Measurements from ENCODE around the gene CLDN2. TPM values are rescaled to one million over a fixed set of nuclear protein-coding genes. Genes with fewer than 3 reads are reported as not detected.

CLDN2 gene
- total RNA-seq, 1 donor: not detected

DNA sequence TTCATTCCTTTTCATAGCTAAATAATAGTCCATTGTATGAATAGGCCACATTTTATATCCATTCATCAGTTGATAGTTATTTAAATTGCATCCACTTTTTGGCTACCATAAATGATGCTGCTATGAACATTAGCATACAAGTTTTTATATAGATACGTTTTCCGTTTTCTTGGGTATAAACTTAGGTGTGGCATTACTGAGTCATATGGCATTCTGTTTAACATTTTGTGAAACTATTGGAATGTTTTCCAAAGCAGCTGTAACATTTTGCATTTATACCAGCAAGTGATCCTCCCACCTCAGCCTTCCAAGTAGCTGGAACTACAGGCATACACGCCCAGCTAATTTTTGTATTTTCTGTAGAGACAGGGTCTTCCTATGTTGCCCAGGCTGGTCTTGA, 26.3 kb downstream of the CLDN2 start:
- TF ChIP-seq, protein P1, sequence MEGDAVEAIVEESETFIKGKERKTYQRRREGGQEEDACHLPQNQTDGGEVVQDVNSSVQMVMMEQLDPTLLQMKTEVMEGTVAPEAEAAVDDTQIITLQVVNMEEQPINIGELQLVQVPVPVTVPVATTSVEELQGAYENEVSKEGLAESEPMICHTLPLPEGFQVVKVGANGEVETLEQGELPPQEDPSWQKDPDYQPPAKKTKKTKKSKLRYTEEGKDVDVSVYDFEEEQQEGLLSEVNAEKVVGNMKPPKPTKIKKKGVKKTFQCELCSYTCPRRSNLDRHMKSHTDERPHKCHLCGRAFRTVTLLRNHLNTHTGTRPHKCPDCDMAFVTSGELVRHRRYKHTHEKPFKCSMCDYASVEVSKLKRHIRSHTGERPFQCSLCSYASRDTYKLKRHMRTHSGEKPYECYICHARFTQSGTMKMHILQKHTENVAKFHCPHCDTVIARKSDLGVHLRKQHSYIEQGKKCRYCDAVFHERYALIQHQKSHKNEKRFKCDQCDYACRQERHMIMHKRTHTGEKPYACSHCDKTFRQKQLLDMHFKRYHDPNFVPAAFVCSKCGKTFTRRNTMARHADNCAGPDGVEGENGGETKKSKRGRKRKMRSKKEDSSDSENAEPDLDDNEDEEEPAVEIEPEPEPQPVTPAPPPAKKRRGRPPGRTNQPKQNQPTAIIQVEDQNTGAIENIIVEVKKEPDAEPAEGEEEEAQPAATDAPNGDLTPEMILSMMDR (IDR thresholded peaks at IDR 0.05; ENCODE audit: insufficient read depth, low read depth, low read length): no peak
- no peak for DNase-seq (ENCODE audit: low read depth)
- H3K4me3 ChIP-seq (ENCODE audit: low read depth, low read length): no peak overlapping the region

DNA sequence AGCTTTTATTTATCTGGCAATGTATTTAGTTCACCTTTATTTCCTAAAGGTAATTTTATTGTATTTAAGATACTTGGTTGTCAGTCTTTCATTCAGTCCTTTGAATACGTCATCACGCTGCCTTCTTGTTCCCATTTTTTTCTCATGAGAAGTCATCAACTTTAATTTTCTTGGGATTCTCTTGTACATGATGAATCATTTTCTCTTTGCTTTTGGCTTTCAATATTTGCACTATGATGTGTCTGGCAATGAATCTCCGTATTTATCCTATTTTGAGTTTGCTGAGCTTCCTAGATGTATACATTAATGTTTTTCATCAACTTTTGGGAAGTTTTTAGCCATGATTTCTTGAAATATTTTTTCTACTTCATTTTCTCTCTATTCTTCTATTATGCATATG, 28.4 kb downstream of the CLDN2 start:
- no peak overlapping the region for H3K4me3 ChIP-seq (ENCODE audit: low read depth, low read length)
- no peak for DNase-seq (ENCODE audit: low read depth)
- TF ChIP-seq, protein P1 (IDR thresholded peaks at IDR 0.05; ENCODE audit: insufficient read depth, low read depth, low read length): no peak

DNA sequence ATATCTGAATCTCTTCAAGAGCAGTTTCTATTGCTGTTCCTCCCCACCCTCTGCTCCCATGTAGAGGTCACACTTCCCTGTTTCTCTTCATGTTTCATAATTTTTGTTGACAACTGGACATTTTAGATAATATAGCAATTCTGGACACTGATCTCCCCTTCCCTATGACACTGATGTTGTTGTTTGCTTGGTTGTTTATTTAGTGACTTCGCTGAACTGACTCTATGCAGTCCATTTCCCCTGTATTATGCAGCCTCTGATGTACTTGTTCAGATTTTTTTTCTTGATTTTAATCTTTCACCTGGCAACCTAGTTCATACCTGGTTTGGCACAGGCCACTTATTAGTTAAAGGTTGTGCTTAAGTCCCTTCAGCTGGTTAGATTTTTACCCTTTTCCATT, 29.2 kb downstream of the CLDN2 start:
- H3K4me3 ChIP-seq (ENCODE audit: low read depth, low read length): no peak overlapping the region
- TF ChIP-seq, protein P1 (IDR thresholded peaks at IDR 0.05; ENCODE audit: insufficient read depth, low read depth, low read length): no peak
- no peak for DNase-seq (ENCODE audit: low read depth)

DNA sequence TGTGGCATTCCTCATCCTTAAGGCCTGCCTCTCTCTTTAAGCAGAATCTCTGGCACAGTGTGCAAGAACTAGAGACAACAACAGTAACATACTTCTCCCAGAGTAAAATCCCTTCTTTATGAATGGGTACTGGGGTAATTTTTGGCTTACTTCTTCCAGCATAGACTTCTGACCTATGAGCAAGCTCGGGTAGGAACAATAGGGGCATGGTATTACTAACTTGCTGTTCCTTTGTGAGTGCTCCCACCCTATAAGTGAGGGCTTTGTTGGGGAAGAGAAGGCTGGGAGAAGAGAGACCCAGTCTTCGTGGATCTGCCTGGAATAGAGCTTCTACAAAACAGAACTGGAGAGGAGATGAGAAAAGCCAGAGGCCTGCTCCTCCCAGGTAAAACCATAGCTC, 30.2 kb downstream of the CLDN2 start:
- TF ChIP-seq, protein P1 (IDR thresholded peaks at IDR 0.05; ENCODE audit: insufficient read depth, low read depth, low read length): no peak
- no peak overlapping the region for H3K4me3 ChIP-seq (ENCODE audit: low read depth, low read length)
- no peak for DNase-seq (ENCODE audit: low read depth)

DNA sequence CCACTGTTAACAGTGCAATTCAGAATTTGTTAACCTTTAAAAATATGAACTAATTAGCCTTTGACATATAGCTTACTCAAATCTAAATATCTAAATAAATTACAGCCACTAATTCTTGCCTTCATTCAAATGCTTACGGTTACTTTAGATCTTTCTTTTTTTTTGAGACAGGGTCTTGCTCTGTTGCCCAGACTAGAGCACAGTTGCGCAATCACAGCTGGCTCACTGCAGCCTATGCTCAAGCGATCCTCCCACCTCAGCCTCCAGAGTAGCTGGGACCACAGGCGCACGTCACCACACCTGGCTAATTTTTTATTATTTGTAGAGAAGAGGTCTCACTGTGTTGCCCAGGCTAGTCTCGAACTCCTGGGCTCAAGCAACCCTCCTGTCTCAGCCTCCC, 31.0 kb downstream of the CLDN2 start:
- TF ChIP-seq, protein P1 (IDR thresholded peaks at IDR 0.05; ENCODE audit: insufficient read depth, low read depth, low read length): no peak
- H3K4me3 ChIP-seq (ENCODE audit: low read depth, low read length): no peak overlapping the region
- DNase-seq (ENCODE audit: low read depth): no peak

DNA sequence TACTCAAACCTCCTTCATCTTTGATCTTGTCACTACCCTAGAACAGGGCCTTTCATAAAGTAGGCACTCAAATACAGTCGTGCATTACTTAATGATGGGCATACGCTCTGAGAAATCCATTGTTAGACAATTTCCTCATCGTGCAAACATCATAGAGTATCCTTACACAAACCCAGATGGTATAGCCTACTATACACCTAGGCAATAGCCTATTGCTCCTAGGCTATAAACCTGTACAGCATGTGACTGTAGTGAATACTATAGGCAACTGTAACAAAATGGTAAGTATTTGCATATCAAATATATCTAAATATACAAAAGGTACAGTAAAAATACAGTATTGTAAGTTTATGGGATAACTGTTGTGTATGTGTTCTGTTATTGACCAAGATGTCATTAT, 31.9 kb downstream of the CLDN2 start:
- TF ChIP-seq, protein P1 (IDR thresholded peaks at IDR 0.05; ENCODE audit: insufficient read depth, low read depth, low read length): no peak
- no peak for DNase-seq (ENCODE audit: low read depth)
- H3K4me3 ChIP-seq (ENCODE audit: low read depth, low read length): no peak overlapping the region

DNA sequence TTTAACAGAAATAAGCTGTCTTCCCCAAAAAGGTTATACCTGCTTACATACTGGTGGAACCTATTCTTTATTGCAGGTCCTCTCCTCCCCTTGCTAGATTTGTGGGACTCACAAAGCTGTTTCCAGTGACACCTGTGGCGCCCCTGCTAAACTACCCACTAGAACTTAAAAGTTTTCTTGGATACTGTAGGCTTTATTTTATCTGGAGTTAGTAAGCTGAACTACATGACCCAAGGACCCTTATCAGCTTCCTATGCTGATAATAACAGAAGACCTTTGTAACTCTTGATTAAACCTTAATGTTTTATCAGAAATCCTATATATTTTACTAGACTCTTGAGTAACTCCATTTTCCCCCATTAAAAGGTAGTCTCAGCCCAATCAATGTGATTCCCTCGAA, 32.3 kb downstream of the CLDN2 start:
- H3K4me3 ChIP-seq (ENCODE audit: low read depth, low read length): no peak overlapping the region
- TF ChIP-seq, protein P1 (IDR thresholded peaks at IDR 0.05; ENCODE audit: insufficient read depth, low read depth, low read length): no peak
- no peak for DNase-seq (ENCODE audit: low read depth)

Measured in fibroblast of villous mesenchyme (primary cell).